ENCODE results near the gene FBXL15. TPM values are rescaled to one million over a fixed set of nuclear protein-coding genes. Genes with fewer than 3 reads are reported as not detected.

Gene FBXL15
- total RNA-seq, 1 donor from 2014 or later: 9.1 TPM

DNA sequence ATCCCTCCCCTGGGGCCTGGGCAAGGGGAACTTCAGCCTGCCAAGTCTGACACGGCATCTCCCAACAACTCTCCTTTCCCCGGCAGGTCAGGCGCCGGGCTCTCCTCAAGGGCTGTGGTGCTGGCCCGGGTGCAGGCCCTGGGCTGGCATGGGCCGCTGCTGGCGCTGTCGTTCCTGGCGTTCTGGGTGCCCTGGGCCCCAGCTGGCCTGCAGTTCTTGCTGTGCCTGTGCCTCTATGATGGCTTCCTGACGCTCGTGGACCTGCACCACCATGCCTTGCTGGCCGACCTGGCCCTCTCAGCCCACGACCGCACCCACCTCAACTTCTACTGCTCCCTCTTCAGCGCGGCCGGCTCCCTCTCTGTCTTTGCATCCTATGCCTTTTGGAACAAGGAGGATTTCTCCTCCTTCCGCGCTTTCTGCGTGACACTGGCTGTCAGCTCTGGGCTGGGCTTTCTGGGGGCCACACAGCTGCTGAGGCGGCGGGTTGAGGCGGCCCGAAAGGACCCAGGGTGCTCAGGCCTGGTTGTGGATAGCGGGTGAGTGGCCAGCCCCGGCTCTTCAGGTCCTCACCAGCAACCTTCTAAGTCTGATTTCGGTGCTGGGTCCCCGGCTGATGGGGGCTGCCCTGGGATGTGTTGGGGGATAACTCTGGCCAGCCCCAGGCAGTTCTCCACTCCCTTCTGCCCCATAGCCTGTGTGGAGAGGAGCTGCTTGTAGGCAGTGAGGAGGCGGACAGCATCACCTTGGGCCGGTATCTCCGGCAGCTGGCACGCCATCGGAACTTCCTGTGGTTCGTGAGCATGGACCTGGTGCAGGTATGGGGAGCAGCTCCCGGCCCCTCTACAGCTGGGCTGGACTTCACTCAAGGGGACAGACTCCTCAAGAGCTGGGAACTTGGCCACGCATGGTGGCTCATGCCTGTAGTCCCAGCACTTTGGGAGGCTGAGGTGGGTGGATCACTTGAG lies 50.2 kb downstream of the FBXL15 start:
- intact Hi-C loops (cut with micrococcal nuclease): no loop called here
- DNase-seq: no peak
- ATAC-seq: no peak

Small RNA genes lying within 50 kb of the gene (microRNA-seq; reads per million reads assigned to microRNA genes)
- 421 reads per million, percentile 64 among the genes with 10 or more reads in this experiment for gene MIR146B (ENCODE audit: borderline number of aligned reads)

Other genes with a start within 250 kb of the FBXL15 start
- not detected for gene ELOVL3, start 194.5 kb upstream of the FBXL15 start, total RNA-seq
- 1.1 TPM for gene PITX3, start 179.3 kb upstream of the FBXL15 start, total RNA-seq
- gene GBF1, start 175.3 kb upstream of the FBXL15 start, total RNA-seq: 41.7 TPM
- gene NFKB2, start 25.1 kb upstream of the FBXL15 start, total RNA-seq: 11.3 TPM
- 0.50 TPM for gene PSD, start 2.1 kb upstream of the FBXL15 start, total RNA-seq
- 78.3 TPM for gene CUEDC2, start 11.7 kb downstream of the FBXL15 start, total RNA-seq
- not detected for gene C10orf95, start 30.7 kb downstream of the FBXL15 start, total RNA-seq
- gene ACTR1A, start 81.9 kb downstream of the FBXL15 start, total RNA-seq: 101 TPM
- 8.0 TPM for gene SUFU, start 83.1 kb downstream of the FBXL15 start, total RNA-seq
- 117 TPM for gene TRIM8, start 223.6 kb downstream of the FBXL15 start, total RNA-seq

Measured in left ventricle myocardium superior (tissue), 1 donor.